ENCODE data around the gene NUP43.

- no peak for TF ChIP-seq CTCF (IDR thresholded peaks at IDR 0.05; ENCODE audit: insufficient read depth, low read depth, low read length)
- no peak for TF ChIP-seq EZH2 (IDR thresholded peaks at IDR 0.05; ENCODE audit: insufficient read depth, low read length)
Observed at GRCh38 chr6:149779644-149779963, 33.3 kb upstream of the NUP43 start.

Measured in astrocyte (in vitro differentiated cells and primary cell).